ENCODE results near the gene MPPED1.

DNA sequence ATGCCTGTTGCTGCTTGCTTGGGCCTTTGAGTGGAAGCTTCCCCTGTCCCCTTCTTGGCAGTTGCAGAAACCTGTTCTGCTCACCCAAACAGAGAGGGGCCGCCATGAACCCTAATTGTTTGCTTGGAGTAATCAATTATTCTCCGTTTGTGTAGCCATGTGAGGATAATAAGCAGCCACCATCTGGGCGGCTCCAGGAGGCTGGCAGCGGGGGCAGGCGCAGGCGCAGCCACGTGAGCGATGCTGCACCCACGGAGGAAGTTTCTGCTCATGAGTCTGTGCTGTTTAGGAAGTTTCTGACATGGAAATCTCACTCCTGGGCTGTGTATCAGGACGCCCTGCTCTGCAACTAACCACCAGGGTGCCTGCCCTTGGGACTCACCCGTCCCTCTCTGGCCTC, 90.1 kb downstream of the MPPED1 start:
- TF ChIP-seq, protein P1, sequence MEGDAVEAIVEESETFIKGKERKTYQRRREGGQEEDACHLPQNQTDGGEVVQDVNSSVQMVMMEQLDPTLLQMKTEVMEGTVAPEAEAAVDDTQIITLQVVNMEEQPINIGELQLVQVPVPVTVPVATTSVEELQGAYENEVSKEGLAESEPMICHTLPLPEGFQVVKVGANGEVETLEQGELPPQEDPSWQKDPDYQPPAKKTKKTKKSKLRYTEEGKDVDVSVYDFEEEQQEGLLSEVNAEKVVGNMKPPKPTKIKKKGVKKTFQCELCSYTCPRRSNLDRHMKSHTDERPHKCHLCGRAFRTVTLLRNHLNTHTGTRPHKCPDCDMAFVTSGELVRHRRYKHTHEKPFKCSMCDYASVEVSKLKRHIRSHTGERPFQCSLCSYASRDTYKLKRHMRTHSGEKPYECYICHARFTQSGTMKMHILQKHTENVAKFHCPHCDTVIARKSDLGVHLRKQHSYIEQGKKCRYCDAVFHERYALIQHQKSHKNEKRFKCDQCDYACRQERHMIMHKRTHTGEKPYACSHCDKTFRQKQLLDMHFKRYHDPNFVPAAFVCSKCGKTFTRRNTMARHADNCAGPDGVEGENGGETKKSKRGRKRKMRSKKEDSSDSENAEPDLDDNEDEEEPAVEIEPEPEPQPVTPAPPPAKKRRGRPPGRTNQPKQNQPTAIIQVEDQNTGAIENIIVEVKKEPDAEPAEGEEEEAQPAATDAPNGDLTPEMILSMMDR (conservative IDR thresholded peaks at IDR 0.05 in 1 of 2, IDR thresholded peaks at IDR 0.05 in 1 of 2; ENCODE audit: extremely low read depth in 1 of 2, insufficient read depth in 1 of 2, low read depth in 1 of 2, low read length in 2 of 2): no peak
- TF ChIP-seq EZH2 (IDR thresholded peaks at IDR 0.05; ENCODE audit: borderline replicate concordance, low read length): no peak

Data from mammary epithelial cell (primary cell).